Activated CD8-positive, alpha-beta memory T cell treated with anti-CD3 and anti-CD28 coated beads, Interleukin-2, amount 50 U/mL, for 4 hours (primary cell): Measurements from ENCODE around the gene COL18A1.

Experiments
- DNase-seq: peaks from one replicate; pipeline ENCODE4 v3.0.0-alpha.2; 2020

Gene COL18A1

GRCh38 chr21:45470773-45471524 is 66.0 kb downstream of the COL18A1 start:
- no peak for DNase-seq

GRCh38 chr21:45471525-45472221 is 66.7 kb downstream of the COL18A1 start:
- no peak for DNase-seq

- no peak for DNase-seq
Observed at GRCh38 chr21:45472445-45473365, 67.7 kb downstream of the COL18A1 start.

- no peak for DNase-seq
Observed at GRCh38 chr21:45473496-45474322, 68.7 kb downstream of the COL18A1 start.

GRCh38 chr21:45474323-45474950 is 69.5 kb downstream of the COL18A1 start:
- DNase-seq: no peak

- no peak for DNase-seq
Observed at GRCh38 chr21:45475004-45475685, 70.2 kb downstream of the COL18A1 start.

GRCh38 chr21:45475797-45476570 is 71.0 kb downstream of the COL18A1 start:
- no peak for DNase-seq

GRCh38 chr21:45476582-45476981 is 71.6 kb downstream of the COL18A1 start:
- no peak for DNase-seq

GRCh38 chr21:45477176-45478114 is 72.5 kb downstream of the COL18A1 start:
- no peak for DNase-seq

- peak; percentile 82 for DNase-seq
Observed at GRCh38 chr21:45478115-45478801, 73.3 kb downstream of the COL18A1 start.

- no peak for DNase-seq
Observed at GRCh38 chr21:45478816-45479669, 74.1 kb downstream of the COL18A1 start.

- no peak for DNase-seq
Observed at GRCh38 chr21:45479691-45480675, 75.0 kb downstream of the COL18A1 start.

- DNase-seq: no peak
Observed at GRCh38 chr21:45480701-45481500, 75.9 kb downstream of the COL18A1 start.

GRCh38 chr21:45481566-45481965 is 76.6 kb downstream of the COL18A1 start:
- DNase-seq: no peak
